ENCODE results near the gene B3GNT8. TPM values are rescaled to one million over a fixed set of nuclear protein-coding genes. Genes with fewer than 3 reads are reported as not detected.

The B3GNT8 gene
- total and polyA plus RNA-seq, 2 of the 4 experiments (the other 2 are of a cell fraction) = 0.36 TPM

DNA sequence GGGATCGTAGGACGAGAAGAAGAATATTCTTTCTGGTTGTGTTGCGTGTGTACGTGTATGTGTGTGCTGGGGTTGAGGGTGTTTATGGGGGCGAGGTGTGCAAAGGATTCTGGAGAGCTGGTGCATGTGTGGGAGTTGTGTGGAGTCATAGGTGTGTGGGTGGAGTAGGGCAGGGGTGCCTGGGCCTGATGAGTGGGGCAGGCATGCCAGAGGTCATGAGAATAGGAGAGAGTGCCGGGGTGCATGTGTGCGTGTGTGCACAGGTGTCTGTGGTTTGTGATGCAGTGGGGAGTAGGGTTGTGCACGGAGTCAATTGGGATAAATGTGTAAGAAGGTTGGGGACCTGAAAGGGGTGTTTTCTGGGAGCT, 50.2 kb downstream of the B3GNT8 start:
- ATAC-seq (ENCODE audit: low read depth) (no peak; the same call in 1 of the 2 replicates), DNase-seq (no peak)
- no peak overlapping the region for H2BK120ac ChIP-seq (ENCODE audit: low read depth, low read length)
- H4K20me1 ChIP-seq (ENCODE audit: insufficient read depth, low read length) = peaks cover 3% of the 10 kb centered on the region; the same call in 1 of the 2 replicates
- no peak overlapping the region for H2BK5ac ChIP-seq (ENCODE audit: low read depth, low read length, poor library complexity, severe bottlenecking)
- H3K56ac ChIP-seq (ENCODE audit: extremely low read depth, insufficient read depth, low read length) = no peak overlapping the region
- H2AK5ac ChIP-seq (ENCODE audit: low read depth, low read length) = peak overlapping the region; percentile 10; the same call in 1 of the 2 replicates
- H2BK20ac ChIP-seq (ENCODE audit: low read depth, low read length) = no peak overlapping the region
- TF ChIP-seq, protein P1, sequence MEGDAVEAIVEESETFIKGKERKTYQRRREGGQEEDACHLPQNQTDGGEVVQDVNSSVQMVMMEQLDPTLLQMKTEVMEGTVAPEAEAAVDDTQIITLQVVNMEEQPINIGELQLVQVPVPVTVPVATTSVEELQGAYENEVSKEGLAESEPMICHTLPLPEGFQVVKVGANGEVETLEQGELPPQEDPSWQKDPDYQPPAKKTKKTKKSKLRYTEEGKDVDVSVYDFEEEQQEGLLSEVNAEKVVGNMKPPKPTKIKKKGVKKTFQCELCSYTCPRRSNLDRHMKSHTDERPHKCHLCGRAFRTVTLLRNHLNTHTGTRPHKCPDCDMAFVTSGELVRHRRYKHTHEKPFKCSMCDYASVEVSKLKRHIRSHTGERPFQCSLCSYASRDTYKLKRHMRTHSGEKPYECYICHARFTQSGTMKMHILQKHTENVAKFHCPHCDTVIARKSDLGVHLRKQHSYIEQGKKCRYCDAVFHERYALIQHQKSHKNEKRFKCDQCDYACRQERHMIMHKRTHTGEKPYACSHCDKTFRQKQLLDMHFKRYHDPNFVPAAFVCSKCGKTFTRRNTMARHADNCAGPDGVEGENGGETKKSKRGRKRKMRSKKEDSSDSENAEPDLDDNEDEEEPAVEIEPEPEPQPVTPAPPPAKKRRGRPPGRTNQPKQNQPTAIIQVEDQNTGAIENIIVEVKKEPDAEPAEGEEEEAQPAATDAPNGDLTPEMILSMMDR (conservative IDR thresholded peaks at IDR 0.05; ENCODE audit: low read depth, low read length) = no peak
- TF ChIP-seq, protein P2, sequence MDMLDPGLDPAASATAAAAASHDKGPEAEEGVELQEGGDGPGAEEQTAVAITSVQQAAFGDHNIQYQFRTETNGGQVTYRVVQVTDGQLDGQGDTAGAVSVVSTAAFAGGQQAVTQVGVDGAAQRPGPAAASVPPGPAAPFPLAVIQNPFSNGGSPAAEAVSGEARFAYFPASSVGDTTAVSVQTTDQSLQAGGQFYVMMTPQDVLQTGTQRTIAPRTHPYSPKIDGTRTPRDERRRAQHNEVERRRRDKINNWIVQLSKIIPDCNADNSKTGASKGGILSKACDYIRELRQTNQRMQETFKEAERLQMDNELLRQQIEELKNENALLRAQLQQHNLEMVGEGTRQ (IDR thresholded peaks at IDR 0.05; ENCODE audit: low read depth, low read length) = no peak
- TF ChIP-seq SMC3 (IDR thresholded peaks at IDR 0.05; ENCODE audit: low read depth, low read length) (no peak), MAZ (IDR thresholded peaks at IDR 0.05; ENCODE audit: borderline replicate concordance, low read depth, low read length) (no peak), MAFK (IDR thresholded peaks at IDR 0.05; ENCODE audit: low read depth, low read length) (no peak), NFE2L2 (IDR thresholded peaks at IDR 0.05; ENCODE audit: low read depth, low read length) (no peak), RFX5 (IDR thresholded peaks at IDR 0.05; ENCODE audit: low read depth, low read length) (no peak), RCOR1 (IDR thresholded peaks at IDR 0.05; ENCODE audit: insufficient replicate concordance, low read length) (no peak), CHD1 (IDR thresholded peaks at IDR 0.05; ENCODE audit: low read depth, low read length) (no peak), FOS (IDR thresholded peaks at IDR 0.05; ENCODE audit: low read depth, low read length) (no peak), MXI1 (IDR thresholded peaks at IDR 0.05; ENCODE audit: borderline replicate concordance, low read depth, low read length) (no peak), BHLHE40 (IDR thresholded peaks at IDR 0.05; ENCODE audit: low read depth, low read length) (no peak), RAD21 (IDR thresholded peaks at IDR 0.05; ENCODE audit: low read length) (no peak), POLR2A (IDR thresholded peaks at IDR 0.05; ENCODE audit: low read depth, low read length) (no peak)
- TF ChIP-seq, protein P3, sequence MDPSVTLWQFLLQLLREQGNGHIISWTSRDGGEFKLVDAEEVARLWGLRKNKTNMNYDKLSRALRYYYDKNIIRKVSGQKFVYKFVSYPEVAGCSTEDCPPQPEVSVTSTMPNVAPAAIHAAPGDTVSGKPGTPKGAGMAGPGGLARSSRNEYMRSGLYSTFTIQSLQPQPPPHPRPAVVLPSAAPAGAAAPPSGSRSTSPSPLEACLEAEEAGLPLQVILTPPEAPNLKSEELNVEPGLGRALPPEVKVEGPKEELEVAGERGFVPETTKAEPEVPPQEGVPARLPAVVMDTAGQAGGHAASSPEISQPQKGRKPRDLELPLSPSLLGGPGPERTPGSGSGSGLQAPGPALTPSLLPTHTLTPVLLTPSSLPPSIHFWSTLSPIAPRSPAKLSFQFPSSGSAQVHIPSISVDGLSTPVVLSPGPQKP (IDR thresholded peaks at IDR 0.05; ENCODE audit: borderline replicate concordance, low read depth, low read length) = no peak
- no peaks in the 10 kb centered on the region; the same call in 1 of the 2 replicates for H3K36me3 ChIP-seq (ENCODE audit: control insufficient read depth, insufficient read depth, low read length)
- H3K14ac ChIP-seq (replicated peaks; ENCODE audit: low read depth, low read length) = 0 out of 2 replicates have a peak overlapping the region, but pooled peaks have one; percentile 90
- no TSS peak for BruUV-seq (replicated peaks)
- in situ Hi-C loops (cut with MboI; ENCODE audit: low sequenced_read_pairs) = no loop called here
- intact Hi-C loops (cut with micrococcal nuclease) = no loop called here
- peak overlapping the region; percentile 78 for H3K4ac ChIP-seq (ENCODE audit: low read depth, low read length)
- H2BK15ac ChIP-seq (ENCODE audit: low read depth, low read length) = no peak overlapping the region
- ChIA-PET CTCF (no interaction called here), POLR2A (ENCODE audit: unreplicated experiment) (no interaction called here)
- H3K9ac ChIP-seq (ENCODE audit: low read depth, low read length) = peak overlapping the region; percentile 67
- no peaks in the 10 kb centered on the region for H3K9me3 ChIP-seq (ENCODE audit: control insufficient read depth, insufficient read depth, low read length)
- H3K9me1 ChIP-seq (ENCODE audit: insufficient read depth, low read length) = peaks cover 10% of the 10 kb centered on the region
- H2AK9ac ChIP-seq (replicated peaks; ENCODE audit: low read depth, low read length, poor library complexity) = peak overlapping the region; percentile 21
- peak overlapping the region; percentile 8; the same call in 1 of the 2 replicates for H3K18ac ChIP-seq (ENCODE audit: low read depth, low read length)
- H3K4me2 ChIP-seq (ENCODE audit: low read depth, low read length) = peak overlapping the region; percentile 92
- H3K27ac ChIP-seq (ENCODE audit: insufficient read depth, low read length) = no peak overlapping the region; the same call in 1 of the 2 replicates
- no peak overlapping the region for H4K91ac ChIP-seq (ENCODE audit: insufficient read depth, low read depth, low read length)
- H2AFZ ChIP-seq (replicated peaks; ENCODE audit: low read length, poor library complexity) = peak overlapping the region; percentile 97
- dilution Hi-C loops (cut with HindIII; ENCODE audit: low sequenced_read_pairs, unreplicated experiment) = no loop called here
- peaks cover 0 to 23% of the 10 kb centered on the region in 2 experiments; a peak in 3 of 4 replicates for H3K79me1 ChIP-seq (ENCODE audit: low read depth in 1 of 2, low read length in 2 of 2)
- 75% methylated on average over 7 of the region's 8 CpGs; no CpG with 5 or more reads in 1 of the 2 experiments for WGBS, 2 experiments (ENCODE audit: extremely low coverage in 2 of 2, insufficient read length in 1 of 2)
- H3K4me3 ChIP-seq (ENCODE audit: insufficient read depth, low read depth, low read length) = peak overlapping the region; percentile 75
- H3K27me3 ChIP-seq (ENCODE audit: control insufficient read depth, insufficient read depth, low read length) = no peaks in the 10 kb centered on the region
- peak overlapping the region; percentile 19 for H4K5ac ChIP-seq (ENCODE audit: low read depth, low read length)
- H3K4me1 ChIP-seq (ENCODE audit: control insufficient read depth, insufficient read depth, low read length) = peaks cover 9% of the 10 kb centered on the region
- H3K23ac ChIP-seq (ENCODE audit: low read depth, low read length) = peak overlapping the region; percentile 11; the same call in 1 of the 2 replicates
- H4K8ac ChIP-seq (ENCODE audit: low read depth in 2 of 2, low read length in 2 of 2) = peak overlapping the region in 1 of 2 experiments; percentile 54; a peak in 1 of 4 replicates
